Stomach (tissue), 9 donors: ENCODE results near the gene MALL. TPM values are rescaled to one million over a fixed set of nuclear protein-coding genes. Genes with fewer than 3 reads are reported as not detected.
"Not testable (repeated sequence)": the region's sequence is repeated elsewhere in the genome, so short reads cannot be mapped to it uniquely, and the experiment has no call there.

Source experiments
- DNase-seq, 2 donors: peaks; one replicate each; pipeline versions ENCODE4 v3.0.0 to v3.0.0-alpha.2; 2013 to 2019
- H3K27ac ChIP-seq, 5 donors: fragments of 200-600 bp in 4 of 5; sonication (generic) in 4 of 5; one replicate each; pipeline ENCODE4 v1.5.1; 2013 to 2019; ENCODE audit warnings: mild to moderate bottlenecking in 1 of 5, moderate library complexity in 1 of 5
- H3K27me3 ChIP-seq, 3 donors: fragments of 200-600 bp; sonication (generic); one replicate each; pipeline ENCODE4 v1.5.1; 2017 to 2019; ENCODE audit warnings: mixed run types in 1 of 3
- H3K36me3 ChIP-seq, 4 donors: fragments of 200-600 bp; sonication (generic); 1 replicate in 3 of 4; 2 replicates in 1 of 4; pipeline ENCODE4 v1.5.1; 2016 to 2019
- H3K4me1 ChIP-seq, 4 donors: fragments of 200-600 bp; sonication (generic); one replicate each; pipeline ENCODE4 v1.5.1; 2016 to 2019
- H3K4me3 ChIP-seq, 4 donors: fragments of 200-600 bp; sonication (generic) in 3 of 4; one replicate each; pipeline ENCODE4 v1.5.1; 2016 to 2019; ENCODE audit warnings: mild to moderate bottlenecking in 1 of 4
- H3K9me3 ChIP-seq, 4 donors: fragments of 200-600 bp; sonication (generic); one replicate each; pipeline ENCODE4 v1.5.1; 2016 to 2019
- EP300 ChIP-seq: sonication (generic); formaldehyde crosslinking; IDR thresholded peaks from one replicate; pipeline ENCODE4 v1.6.1; 2017; ENCODE audit warnings: antibody characterized with exemption
- POLR2A ChIP-seq, 4 donors: fragments of 450-650 bp; IDR thresholded peaks; one replicate each; pipeline ENCODE4 v1.6.1; 2016; ENCODE audit warnings: antibody characterized with exemption in 4 of 4, control low read depth in 2 of 4, mild to moderate bottlenecking in 1 of 4, moderate library complexity in 1 of 4
- POLR2AphosphoS5 ChIP-seq, 3 donors: sonication (generic); formaldehyde crosslinking; IDR thresholded peaks; one replicate each; pipeline ENCODE4 v1.6.1; 2016; ENCODE audit warnings: antibody characterized with exemption in 3 of 3
- WGBS, 5 donors: extraction: QIAGEN DNeasy Blood & Tissue Kit in 3 of 5; methylation state at CpG; one replicate each; pipeline versions ENCODE4 v1.1.5 to v1.1.7; 2013 to 2018; 5-methylcytosine and 5-hydroxymethylcytosine counted together
- intact Hi-C: fragments of 100-400 bp; cut with DNase I; formaldehyde crosslinking; loops from one replicate; pipeline ENCODE4 v1.15.1; 2023; ENCODE audit warnings: low total_unique reads
- polyA plus RNA-seq, 3 donors: library from polyadenylated mRNA; stranded (reverse); fragments of 200-250 nt; gene quantifications; one replicate each; pipeline ENCODE4 v1.2.3, GENCODE V29; 2013
- total RNA-seq, 5 donors: library from RNA; depleted of rRNA; stranded (reverse); fragments of >200 nt; gene quantifications; one replicate each; pipeline versions ENCODE4 v1.1.0 to v1.2.3, GENCODE V29; 2014 to 2016
- TF ChIP-seq, protein P1 (sequence below), 7 experiments: fragments of 450-650 bp in 4 of 7; fragments of 200-600 bp in 3 of 7; sonication (generic) in 3 of 7; IDR thresholded peaks; one replicate each; pipeline ENCODE4 v1.5.1; 2016 to 2019; ENCODE audit warnings: antibody characterized with exemption in 7 of 7, control low read depth in 2 of 7, mild to moderate bottlenecking in 1 of 7
- donor health status: healthy with polysubstance abuse.
- donor health status: Bipolar disorder and iron deficiency.
- donor health status: healthy.

MALL gene
- total and polyA plus RNA-seq, 8 donors = 1.3 to 37.6 (median 2.7) TPM; not detected in 1

DNA sequence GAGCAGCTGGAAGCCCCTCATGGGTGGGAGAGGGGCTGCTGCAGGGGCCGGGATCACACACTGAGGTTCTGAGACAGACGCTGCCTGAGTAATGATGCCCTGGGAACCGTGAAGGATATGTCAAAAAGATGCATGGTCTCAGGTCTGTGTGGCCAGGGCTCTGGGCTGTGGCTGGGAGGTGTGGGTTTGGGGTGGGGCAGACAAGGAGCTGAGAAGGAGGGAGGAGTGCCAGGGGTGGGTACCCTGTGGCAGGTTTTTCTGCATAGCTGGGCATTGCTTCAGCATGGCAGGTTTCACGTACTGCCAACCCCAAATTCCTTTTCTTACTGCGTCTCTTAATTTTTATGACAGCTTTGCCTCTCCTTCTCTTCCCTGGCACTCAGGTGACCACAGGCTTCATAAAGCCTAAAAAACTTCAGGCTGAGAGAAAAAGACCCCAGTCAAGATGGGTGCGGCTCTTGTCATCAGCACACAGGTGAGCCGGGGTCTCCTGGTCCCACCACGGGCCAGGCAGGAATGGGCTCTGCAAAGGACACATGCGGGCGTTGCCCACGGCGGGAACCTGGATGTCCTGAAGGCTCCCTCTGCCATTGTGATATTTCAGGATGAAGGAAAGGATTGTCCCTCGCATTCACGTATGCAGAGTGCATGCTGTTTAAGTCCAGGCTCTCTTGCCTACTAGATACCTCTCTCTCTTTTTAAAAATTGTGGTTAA lies 18.0 kb downstream of the MALL start:
- H3K27me3 ChIP-seq = no peaks in the 10 kb centered on the region
- no peak overlapping the region for H3K4me3 ChIP-seq
- no peak overlapping the region for H3K27ac ChIP-seq
- no peaks in the 10 kb centered on the region for H3K36me3 ChIP-seq
- TF ChIP-seq, protein P1, sequence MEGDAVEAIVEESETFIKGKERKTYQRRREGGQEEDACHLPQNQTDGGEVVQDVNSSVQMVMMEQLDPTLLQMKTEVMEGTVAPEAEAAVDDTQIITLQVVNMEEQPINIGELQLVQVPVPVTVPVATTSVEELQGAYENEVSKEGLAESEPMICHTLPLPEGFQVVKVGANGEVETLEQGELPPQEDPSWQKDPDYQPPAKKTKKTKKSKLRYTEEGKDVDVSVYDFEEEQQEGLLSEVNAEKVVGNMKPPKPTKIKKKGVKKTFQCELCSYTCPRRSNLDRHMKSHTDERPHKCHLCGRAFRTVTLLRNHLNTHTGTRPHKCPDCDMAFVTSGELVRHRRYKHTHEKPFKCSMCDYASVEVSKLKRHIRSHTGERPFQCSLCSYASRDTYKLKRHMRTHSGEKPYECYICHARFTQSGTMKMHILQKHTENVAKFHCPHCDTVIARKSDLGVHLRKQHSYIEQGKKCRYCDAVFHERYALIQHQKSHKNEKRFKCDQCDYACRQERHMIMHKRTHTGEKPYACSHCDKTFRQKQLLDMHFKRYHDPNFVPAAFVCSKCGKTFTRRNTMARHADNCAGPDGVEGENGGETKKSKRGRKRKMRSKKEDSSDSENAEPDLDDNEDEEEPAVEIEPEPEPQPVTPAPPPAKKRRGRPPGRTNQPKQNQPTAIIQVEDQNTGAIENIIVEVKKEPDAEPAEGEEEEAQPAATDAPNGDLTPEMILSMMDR (IDR thresholded peaks at IDR 0.05) = no peak
- no peak for TF ChIP-seq EP300
- TF ChIP-seq POLR2A (IDR thresholded peaks at IDR 0.05) = no peak
- TF ChIP-seq POLR2AphosphoS5 (IDR thresholded peaks at IDR 0.05) = no peak
- WGBS, 5 donors = 73 to 81% (median 77%) methylated on average over 14 of the region's 14 CpGs
- no peaks in the 10 kb centered on the region for H3K9me3 ChIP-seq
- H3K4me1 ChIP-seq = peaks cover 7 to 21% (median 17%) of the 10 kb centered on the region in 4 donors
- intact Hi-C loops = no loop called here
- no peak for DNase-seq

DNA sequence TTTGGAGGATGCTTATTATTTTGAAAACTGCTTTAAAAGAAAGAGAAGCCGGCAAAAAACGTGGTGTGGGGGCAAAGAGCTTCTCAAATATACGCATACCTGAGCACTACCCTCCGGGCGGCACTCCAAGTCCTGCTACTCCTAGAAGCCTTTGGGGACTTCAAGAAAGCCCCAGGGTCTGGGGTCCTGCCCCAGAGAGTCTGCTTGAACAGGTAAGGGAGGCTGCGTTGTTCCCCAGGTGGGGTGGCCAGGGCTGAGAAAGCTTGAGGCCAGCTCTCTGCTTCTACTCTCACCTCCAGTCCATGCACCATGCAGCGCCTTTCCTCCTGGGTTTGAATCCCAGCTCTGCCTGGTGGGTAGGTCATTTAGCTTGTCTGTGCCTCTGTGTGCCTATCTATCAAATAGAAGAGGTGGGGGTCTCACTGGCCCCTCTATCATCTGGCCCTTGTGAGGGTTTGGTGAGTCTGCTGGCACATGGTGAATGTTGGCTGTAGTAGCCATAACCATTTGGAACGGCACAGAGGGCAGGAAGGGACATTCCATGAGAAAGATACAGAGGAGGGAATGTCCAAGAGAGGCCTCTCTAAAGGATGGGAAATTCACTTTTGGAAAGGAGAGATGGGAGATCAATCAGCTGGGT lies 19.5 kb downstream of the MALL start:
- Histone ChIP-seq H3K27me3 (no peaks in the 10 kb centered on the region), H3K9me3 (no peaks in the 10 kb centered on the region), H3K36me3 (no peaks in the 10 kb centered on the region), H3K4me3 (no peak overlapping the region), H3K27ac (peak overlapping the region in 2 of 5 donors; percentile 24 to 50), H3K4me1 (peaks cover 4 to 10% (median 6%) of the 10 kb centered on the region in 4 donors)
- WGBS, 5 donors = 89 to 95% (median 92%) methylated on average over 8 of the region's 8 CpGs
- DNase-seq = no peak
- TF ChIP-seq POLR2AphosphoS5 (IDR thresholded peaks at IDR 0.05) (no peak), EP300 (no peak), POLR2A (IDR thresholded peaks at IDR 0.05) (no peak)
- TF ChIP-seq, protein P1 (IDR thresholded peaks at IDR 0.05) = no peak
- intact Hi-C loops = no loop called here

DNA sequence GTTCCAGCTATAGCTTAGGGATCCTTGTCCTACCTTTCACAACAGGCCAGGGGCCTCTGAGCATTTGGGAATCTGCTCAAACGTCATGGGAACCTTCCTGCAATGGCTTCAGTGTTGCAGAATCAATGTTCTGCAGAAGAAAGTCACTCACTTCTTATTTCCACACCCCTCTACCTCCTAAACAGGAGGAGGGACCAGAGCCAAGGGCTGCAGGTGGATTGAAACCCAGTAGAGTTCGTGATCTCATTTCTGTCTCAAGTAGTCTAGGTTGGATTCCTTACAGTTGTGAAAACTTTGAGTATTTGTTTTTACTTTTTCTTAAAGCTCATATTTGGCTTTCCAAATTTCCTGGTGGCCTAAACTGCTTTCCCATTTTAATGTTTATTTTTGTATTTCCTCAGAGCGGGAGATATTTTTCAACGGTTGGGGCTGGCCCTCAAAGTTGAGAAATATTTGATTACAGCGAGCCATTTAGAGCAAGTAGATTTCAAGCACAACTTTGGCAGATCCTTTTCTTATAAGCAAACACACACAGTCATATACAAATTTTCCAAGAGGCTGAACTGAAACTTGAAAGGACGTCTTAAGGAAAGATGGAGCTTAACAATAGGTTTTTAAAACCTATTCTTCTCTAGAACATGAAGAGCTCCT lies 20.6 kb downstream of the MALL start:
- 13 to 30% (median 28%) methylated on average over 4 to 5 of the region's 6 CpGs for WGBS, 5 donors
- H3K27me3 ChIP-seq, intact Hi-C loops: not testable (repeated sequence)

DNA sequence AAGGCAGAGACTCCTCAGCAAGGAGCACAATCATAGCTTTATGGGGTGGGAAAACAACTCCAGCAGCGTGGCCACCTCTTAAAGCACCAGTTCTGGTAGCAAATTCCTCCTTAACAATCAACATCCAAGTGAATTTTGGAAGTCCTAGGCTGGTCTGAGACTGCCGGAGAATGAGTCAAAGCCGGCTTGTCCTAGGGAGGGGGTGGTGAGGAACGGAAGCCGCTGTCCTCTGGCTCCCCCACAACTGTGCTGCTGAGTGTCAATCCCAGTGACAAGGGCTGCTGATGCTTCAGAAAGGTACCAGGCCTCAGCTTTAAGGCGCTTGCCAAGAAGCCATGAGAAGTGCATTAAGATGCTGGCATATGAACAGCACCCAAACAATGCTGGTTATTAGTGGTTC lies 21.7 kb downstream of the MALL start:
- H3K36me3 ChIP-seq, H3K9me3 ChIP-seq, H3K4me3 ChIP-seq, DNase-seq, H3K27me3 ChIP-seq, H3K27ac ChIP-seq, H3K4me1 ChIP-seq, intact Hi-C loops: not testable (repeated sequence)
- WGBS, 5 donors = no CpG with 5 or more reads among the region's 6 CpGs

More for the DNA sequence above, 20.6 kb downstream of the MALL start:
- not testable (repeated sequence) for H3K9me3 ChIP-seq, H3K4me3 ChIP-seq, DNase-seq, H3K4me1 ChIP-seq, H3K36me3 ChIP-seq
- peak overlapping the region in 1 of 5 donors; percentile 50 for H3K27ac ChIP-seq

DNA sequence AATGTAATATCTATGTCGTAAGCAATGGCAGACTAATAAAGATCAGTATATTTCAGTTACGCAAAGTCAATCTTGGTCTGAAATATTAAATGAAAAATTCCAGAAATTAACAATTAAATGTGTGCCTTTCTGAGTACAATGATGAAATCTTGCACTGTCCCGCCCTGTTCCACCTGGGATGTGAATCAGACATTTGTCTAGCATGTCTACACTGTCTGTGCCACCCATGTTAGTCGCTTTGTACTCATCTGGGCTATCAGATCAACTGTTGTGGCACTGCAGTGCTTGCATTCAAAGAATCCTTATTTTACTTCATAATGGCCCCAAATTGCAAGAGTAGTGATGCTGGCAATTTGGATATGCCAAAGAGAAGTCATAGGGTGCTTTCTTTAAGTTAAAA lies 25.5 kb downstream of the MALL start:
- H3K27ac ChIP-seq, H3K4me3 ChIP-seq, H3K36me3 ChIP-seq, H3K4me1 ChIP-seq, H3K9me3 ChIP-seq, intact Hi-C loops, DNase-seq, H3K27me3 ChIP-seq: not testable (repeated sequence)
- 50 to 71% (median 51%) methylated on average over 2 of the region's 4 CpGs; no CpG with 5 or more reads in 1 of the 5 donors for WGBS, 5 donors

DNA sequence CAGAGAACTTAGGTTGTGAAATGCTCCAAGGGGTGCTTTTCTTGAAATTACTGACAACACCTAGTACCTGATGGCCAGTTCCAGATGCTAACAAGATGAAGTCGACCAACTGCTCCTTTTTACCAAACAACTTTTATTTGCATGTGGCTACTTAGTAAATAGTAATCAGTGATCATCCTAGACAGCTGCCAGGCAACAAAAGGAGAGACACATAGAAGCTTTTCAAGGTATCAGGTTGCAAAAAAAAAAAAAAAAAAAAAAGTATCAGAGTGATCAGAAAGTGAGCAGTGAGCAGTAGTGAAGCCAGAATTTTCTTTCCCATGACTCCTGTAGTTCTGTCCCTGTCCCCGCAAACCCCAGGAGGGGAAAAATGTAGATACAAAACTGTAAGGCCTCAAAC lies 31.9 kb downstream of the MALL start:
- H3K36me3 ChIP-seq, intact Hi-C loops, H3K27me3 ChIP-seq, H3K9me3 ChIP-seq, DNase-seq, H3K4me3 ChIP-seq, H3K27ac ChIP-seq, H3K4me1 ChIP-seq: not testable (repeated sequence)
- WGBS, 5 donors = no CpG with 5 or more reads among the region's 2 CpGs

DNA sequence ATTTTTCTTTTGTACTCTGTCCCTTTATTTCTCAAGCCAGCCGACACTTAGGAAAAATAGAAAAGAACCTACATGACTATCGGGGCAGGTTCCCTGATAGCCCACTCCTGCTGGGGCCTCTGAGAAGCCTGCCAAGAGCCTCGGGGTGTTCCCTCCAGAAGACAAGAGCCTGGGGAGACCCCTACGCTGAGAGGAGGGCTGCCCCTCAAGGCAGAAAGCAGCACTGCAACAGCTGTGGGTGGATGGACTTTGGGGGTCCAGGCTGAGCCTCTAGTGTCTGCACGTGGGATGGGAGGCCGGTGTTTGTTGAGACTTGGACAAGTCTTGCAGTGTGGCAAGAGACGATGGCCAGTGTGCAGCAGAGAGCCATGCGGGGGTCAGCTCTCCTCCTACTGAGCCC lies 32.5 kb downstream of the MALL start:
- DNase-seq, H3K36me3 ChIP-seq, H3K27me3 ChIP-seq, H3K4me3 ChIP-seq, intact Hi-C loops, H3K27ac ChIP-seq, H3K4me1 ChIP-seq, H3K9me3 ChIP-seq: not testable (repeated sequence)
- no CpG with 5 or more reads among the region's 8 CpGs for WGBS, 5 donors

DNA sequence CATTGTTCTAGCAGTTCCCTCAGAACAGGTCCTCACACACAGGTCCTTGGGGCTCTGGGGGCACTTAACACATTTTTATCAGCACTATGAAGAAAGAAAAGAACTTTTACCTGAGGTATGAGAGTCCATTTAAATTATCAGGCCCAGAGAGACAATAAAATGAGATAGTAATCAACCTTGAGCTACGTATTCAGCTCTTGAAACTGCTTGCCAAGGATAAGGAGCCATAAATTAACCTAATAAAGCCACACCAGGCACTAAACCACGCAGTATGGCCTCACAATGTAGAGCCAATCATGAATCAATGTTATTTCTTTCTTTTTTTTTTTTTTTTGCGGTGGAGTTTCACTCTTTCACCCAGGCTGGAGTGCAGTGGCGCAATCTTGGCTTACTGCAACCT lies 37.5 kb downstream of the MALL start:
- H3K27ac ChIP-seq, H3K9me3 ChIP-seq, H3K4me1 ChIP-seq, DNase-seq, H3K27me3 ChIP-seq, intact Hi-C loops, H3K36me3 ChIP-seq, H3K4me3 ChIP-seq: not testable (repeated sequence)
- WGBS, 5 donors = 38 to 64% methylated on average over 1 of the region's 4 CpGs; no CpG with 5 or more reads in 3 of the 5 donors

DNA sequence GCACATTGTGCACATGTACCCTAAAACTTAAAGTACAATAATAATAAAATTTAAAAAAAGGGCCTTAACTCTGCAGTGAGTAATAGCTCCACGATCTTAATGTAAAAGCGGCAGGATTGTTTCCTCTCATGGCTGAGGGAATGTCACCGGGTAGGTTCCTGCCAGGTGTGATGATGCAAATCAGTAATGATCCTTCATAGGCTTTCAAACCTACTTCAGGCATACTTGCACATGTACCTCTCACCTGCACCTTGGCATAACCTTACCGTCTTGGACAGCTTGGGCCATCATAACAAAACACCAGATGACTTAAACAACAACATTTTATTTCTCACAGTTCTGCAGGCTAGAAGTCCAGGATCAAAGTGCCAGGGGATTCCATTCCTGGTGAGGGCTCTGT lies 39.7 kb downstream of the MALL start:
- H3K27ac ChIP-seq, H3K36me3 ChIP-seq, intact Hi-C loops, DNase-seq, H3K27me3 ChIP-seq, H3K9me3 ChIP-seq, H3K4me3 ChIP-seq, H3K4me1 ChIP-seq: not testable (repeated sequence)
- WGBS, 5 donors = 69 to 81% (median 78%) methylated on average over 1 to 2 of the region's 4 CpGs
